Measurements from ENCODE around the gene LDB3.

- TF ChIP-seq KLF16 (tag by site-specific recombination; IDR thresholded peaks at IDR 0.05): no peak
- no peak for TF ChIP-seq ZNF518A (tag by site-specific recombination; conservative IDR thresholded peaks at IDR 0.05; ENCODE audit: low read depth)
- no peak for TF ChIP-seq YY1 (tag by site-specific recombination; IDR thresholded peaks at IDR 0.05)
- TF ChIP-seq CTCF (tag by site-specific recombination; IDR thresholded peaks at IDR 0.05): no peak
- no peak for TF ChIP-seq MEIS1 (CRISPR knock-in tag; IDR thresholded peaks at IDR 0.05; ENCODE audit: borderline replicate concordance)
- no peak for TF ChIP-seq ZNF621 (tag by site-specific recombination; IDR thresholded peaks at IDR 0.05)
- TF ChIP-seq REST (tag by site-specific recombination; IDR thresholded peaks at IDR 0.05): no peak
- no peak for TF ChIP-seq PRDM6 (tag by site-specific recombination; IDR thresholded peaks at IDR 0.05)
- no peak for TF ChIP-seq ZNF148 (tag by site-specific recombination; IDR thresholded peaks at IDR 0.05; ENCODE audit: borderline replicate concordance)
These were observed 18.2 kb upstream of the LDB3 start for GRCh38 chr10:86650151-86650550.
